AG10803 (cell line): ENCODE data around the gene ARHGAP26.

ENCODE experiments used
- DNase-seq: peaks from one replicate; pipeline ENCODE4 v3.0.0; 2010; ENCODE audit warnings: low read depth
- H3K4me3 ChIP-seq: 2 replicates; pipeline ENCODE4 v1.5.1; 2011; ENCODE audit warnings: mild to moderate bottlenecking, low read length, control low read depth
- TF ChIP-seq, protein P1 (sequence below): conservative IDR thresholded peaks from 2 replicates; pipeline ENCODE4 v1.5.1; 2011; ENCODE audit warnings: mild to moderate bottlenecking, low read length, control low read depth, inconsistent platforms

The ARHGAP26 gene

DNA sequence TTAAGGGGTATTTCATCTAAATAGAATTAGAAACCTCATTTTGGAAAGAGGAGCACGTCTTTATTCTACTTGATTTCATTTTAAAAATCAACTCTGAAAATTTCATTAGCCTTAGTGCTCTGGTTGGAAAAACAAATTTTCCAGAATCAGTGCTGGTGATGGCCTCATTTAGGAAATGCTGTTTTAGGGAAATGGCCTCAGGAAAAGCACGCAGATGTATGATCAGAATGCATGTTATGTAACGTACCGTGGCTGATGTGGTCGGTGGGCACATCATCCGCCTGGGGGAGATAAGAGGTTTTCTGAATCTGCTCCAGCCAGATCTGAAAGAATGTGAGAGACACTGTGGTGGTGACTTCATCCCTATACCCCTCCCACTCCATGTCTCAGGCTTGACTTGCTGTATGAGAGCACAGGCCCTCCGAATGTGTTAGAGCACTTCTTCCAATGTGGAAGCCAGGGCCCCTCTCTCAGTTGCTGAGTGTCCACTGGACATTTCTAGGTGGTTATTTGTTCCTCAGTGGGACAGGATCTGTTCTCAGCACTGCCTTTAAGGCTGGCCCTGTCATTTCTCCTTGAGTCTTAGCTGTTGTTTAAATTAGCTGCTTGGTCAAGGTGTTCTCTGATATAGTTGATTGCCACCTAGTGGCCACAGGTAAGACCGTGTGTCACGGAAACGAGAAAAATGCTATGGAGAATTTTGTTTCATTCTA is 96.5 kb downstream of the ARHGAP26 start:
- no peak overlapping the region for H3K4me3 ChIP-seq
- TF ChIP-seq, protein P1, sequence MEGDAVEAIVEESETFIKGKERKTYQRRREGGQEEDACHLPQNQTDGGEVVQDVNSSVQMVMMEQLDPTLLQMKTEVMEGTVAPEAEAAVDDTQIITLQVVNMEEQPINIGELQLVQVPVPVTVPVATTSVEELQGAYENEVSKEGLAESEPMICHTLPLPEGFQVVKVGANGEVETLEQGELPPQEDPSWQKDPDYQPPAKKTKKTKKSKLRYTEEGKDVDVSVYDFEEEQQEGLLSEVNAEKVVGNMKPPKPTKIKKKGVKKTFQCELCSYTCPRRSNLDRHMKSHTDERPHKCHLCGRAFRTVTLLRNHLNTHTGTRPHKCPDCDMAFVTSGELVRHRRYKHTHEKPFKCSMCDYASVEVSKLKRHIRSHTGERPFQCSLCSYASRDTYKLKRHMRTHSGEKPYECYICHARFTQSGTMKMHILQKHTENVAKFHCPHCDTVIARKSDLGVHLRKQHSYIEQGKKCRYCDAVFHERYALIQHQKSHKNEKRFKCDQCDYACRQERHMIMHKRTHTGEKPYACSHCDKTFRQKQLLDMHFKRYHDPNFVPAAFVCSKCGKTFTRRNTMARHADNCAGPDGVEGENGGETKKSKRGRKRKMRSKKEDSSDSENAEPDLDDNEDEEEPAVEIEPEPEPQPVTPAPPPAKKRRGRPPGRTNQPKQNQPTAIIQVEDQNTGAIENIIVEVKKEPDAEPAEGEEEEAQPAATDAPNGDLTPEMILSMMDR = peak; percentile 65
- peak; percentile 67 for DNase-seq

DNA sequence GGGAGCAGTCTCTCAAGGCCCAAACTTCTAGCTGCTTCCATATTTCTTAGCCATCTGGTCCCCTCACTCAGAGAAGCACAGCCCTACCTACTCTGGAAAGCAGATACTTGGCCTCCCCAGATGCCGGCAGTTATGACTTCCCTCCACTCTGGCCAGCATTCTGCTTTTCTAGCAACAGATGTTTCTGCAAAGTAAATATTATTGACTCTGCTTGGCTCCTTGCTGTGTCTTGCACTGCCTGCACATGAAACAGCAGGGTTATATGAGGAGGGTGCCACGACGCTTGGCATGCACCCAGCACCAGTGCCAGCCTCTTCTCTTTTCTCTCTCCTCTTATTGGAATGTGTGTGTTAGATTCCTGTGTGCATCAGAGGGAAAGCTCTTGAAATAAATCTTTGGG is 99.7 kb downstream of the ARHGAP26 start:
- DNase-seq = peak; percentile 47
- TF ChIP-seq, protein P1 = no peak
- H3K4me3 ChIP-seq = no peak overlapping the region

DNA sequence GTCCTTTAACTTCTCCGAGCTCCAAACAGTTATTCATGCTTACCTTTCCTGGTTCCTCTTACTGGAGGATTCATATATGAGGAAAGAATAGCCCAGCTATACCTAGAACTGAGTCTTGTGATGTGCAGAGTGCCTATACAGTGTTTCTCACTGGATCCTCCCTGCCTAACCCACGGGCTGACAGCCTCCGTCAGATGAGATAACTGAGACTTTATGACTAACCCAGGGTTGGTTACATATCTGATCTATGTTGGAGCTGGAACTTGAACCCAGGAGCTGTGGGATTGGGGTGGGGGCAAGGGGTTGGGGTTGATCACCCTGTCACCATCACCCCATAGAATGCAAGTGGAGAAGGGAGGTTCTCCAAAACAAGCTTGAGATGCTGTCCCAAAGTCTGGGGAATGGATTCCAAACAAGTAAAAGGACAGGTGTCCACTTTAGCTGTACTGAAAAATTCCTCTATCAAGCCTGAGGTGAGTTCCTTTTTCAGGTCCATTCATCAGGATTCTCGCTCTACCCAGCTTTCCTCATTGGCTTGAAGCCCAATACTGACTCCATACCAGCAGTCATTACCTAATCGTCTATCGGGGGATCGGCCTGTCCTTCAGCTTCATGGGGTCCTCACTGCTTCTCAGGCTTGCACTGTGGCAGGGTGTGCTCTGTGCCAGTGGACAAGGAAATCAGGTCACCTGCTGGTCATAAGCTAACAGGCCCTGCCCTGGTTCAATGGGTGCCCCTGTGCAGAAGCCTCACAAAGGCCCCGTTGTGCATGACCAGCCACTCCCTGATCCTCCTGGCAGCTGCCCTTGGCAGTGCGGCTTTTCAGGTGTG is 100.6 kb downstream of the ARHGAP26 start:
- no peak overlapping the region for H3K4me3 ChIP-seq
- TF ChIP-seq, protein P1 = no peak
- DNase-seq = no peak

DNA sequence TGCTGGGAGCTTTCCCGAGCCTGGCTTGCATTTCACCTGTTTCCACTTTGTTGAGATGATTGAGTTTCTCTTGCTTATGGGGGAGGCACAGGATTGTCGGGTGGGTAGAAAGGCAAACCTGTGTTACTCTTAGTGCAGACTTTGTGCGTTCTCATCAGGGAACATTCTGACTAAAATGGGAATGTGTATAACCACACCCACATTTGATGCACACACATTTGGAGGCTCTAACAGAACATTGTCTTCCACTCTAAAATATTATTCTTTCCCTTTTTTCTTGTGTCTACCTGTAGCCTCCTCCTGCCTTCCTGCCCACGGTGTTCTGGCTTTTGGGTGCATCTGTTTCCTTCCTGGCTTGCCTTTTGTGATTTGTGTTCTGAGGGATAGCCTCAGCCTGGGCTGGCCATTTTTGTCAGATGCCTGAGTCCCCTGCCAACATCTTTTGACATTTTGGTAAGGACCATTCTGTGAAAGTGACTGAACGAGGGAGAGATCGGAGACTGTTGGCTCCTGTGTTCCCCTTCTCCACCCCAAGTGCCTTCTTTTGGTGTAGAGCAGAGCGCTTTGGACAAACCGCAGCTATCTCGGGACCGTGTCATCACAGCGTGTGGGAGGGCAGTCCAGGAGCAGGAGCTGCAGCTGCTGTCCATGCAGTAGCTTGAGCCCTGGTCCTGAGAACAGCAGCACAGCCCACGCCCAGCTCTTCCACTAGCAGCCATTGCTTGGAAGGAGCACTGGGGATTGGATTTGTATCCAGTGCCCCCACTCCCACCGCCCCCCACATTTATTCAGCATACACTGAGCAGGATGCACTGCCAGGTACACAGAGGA is 101.4 kb downstream of the ARHGAP26 start:
- DNase-seq = no peak
- TF ChIP-seq, protein P1 = no peak
- H3K4me3 ChIP-seq = no peak overlapping the region

DNA sequence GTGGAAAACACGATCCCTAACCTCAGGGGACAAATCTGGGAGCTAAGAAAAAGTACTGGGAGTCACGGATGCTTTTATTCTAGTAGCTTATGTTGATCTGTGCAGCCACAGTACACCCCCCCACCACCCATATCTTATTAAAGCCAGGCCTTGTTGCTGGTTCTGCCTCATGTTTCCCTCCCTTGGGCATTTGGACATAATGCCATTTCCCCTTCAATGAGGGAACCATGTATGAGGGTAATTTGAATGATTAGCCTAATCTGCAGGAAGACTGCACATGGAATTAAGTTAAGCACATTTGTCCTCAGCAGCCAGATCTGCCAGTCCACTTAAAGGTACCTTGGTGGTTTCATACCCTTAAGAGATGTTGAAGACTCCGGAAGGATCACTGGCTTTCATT is 102.0 kb downstream of the ARHGAP26 start:
- TF ChIP-seq, protein P1 = no peak
- no peak for DNase-seq
- H3K4me3 ChIP-seq = no peak overlapping the region

DNA sequence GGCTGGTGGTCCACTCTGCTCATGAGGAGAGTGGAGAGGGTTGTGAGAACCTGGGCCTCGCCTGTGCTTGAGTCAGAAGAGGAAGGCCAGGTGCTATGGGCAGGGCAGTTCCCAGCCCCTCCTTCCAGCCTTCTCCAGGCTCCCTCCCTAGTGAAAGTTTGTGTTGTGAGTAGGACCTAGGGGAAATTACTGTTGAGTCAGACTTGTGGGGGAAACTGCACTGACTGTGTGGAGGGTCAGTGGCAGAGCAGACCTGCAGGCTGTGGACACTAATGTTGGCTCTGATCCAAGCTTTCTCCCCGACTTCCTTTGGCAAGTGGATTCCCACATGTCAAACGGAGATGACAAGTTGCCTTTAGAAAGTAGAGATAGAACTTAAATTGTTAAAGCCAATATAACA is 102.6 kb downstream of the ARHGAP26 start:
- H3K4me3 ChIP-seq = no peak overlapping the region
- TF ChIP-seq, protein P1 = no peak
- no peak for DNase-seq
